Activated CD8-positive, alpha-beta T cell treated with anti-CD3 and anti-CD28 coated beads for 36 hours (primary cell): ENCODE measurements around the gene PSMA1. TPM values are rescaled to one million over a fixed set of nuclear protein-coding genes. Genes with fewer than 3 reads are reported as not detected.

Experiments
- ATAC-seq: fragments of 200-7000 bp; cut with Tn5 transposase; one replicate; pipeline ENCODE4 v1.10.0; 2021; ENCODE audit warnings: mild to moderate bottlenecking, moderate library complexity
- CTCF ChIA-PET: fragments of 350-600 bp; sonication (Branson Sonifier 250); formaldehyde crosslinking; loops from one replicate; lab custom pipeline; 2021; ENCODE audit warnings: antibody characterized with exemption; lab: Charles Lee
- POLR2A ChIA-PET: fragments of 350-600 bp; sonication (Branson Sonifier 250); formaldehyde crosslinking; loops from one replicate; lab custom pipeline; 2021; ENCODE audit warnings: antibody characterized with exemption; lab: Charles Lee
- DNase-seq: peaks from one replicate; pipeline ENCODE4 v3.0.0-alpha.2; 2020
- H3K27ac Mint-ChIP-seq: one replicate; pipeline ENCODE4 v1.8.0; 2021; ENCODE audit warnings: mild to moderate bottlenecking, mixed read lengths
- H3K27me3 Mint-ChIP-seq: one replicate; pipeline ENCODE4 v1.8.0; 2021; ENCODE audit warnings: mixed read lengths
- H3K36me3 Mint-ChIP-seq: one replicate; pipeline ENCODE4 v1.8.0; 2021; ENCODE audit warnings: low read depth, mixed read lengths
- H3K4me1 Mint-ChIP-seq: one replicate; pipeline ENCODE4 v1.8.0; 2021; ENCODE audit warnings: low read depth, mixed read lengths
- H3K4me3 Mint-ChIP-seq: one replicate; pipeline ENCODE4 v1.8.0; 2021; ENCODE audit warnings: mild to moderate bottlenecking, moderate library complexity, mixed read lengths
- H3K9me3 Mint-ChIP-seq: one replicate; pipeline ENCODE4 v1.8.0; 2021; ENCODE audit warnings: mixed read lengths
- CTCF ChIP-seq: fragments of 200-600 bp; IDR thresholded peaks from one replicate; pipeline ENCODE4 v1.8.0; 2022; ENCODE audit warnings: antibody characterized with exemption, mild to moderate bottlenecking
- intact Hi-C: fragments of 100-400 bp; cut with micrococcal nuclease; formaldehyde crosslinking; loops from one replicate; pipeline ENCODE4 v1.10.0; 2022
- total RNA-seq, 2 experiments: library from RNA; stranded (reverse); gene quantifications; one replicate each; pipeline ENCODE4 v1.2.3, GENCODE V29; 2021

Gene PSMA1
- total RNA-seq, 2 experiments from 2014 or later: 329 to 338 TPM

- intact Hi-C loops: no loop called here
- TF ChIP-seq CTCF: no peak
- no peak overlapping the region for H3K27ac Mint-ChIP-seq
- ChIA-PET CTCF (interaction anchor here (0.9 to 1.4 kb wide), 4 partner anchors 11 to 459 kb away, joined by 3 to 4 read pairs (median 3); no protein-coding TSS in a partner anchor), POLR2A (interaction anchor here (0.8 to 1.1 kb wide), 3 partner anchors 27 to 345 kb away, joined by 3 read pairs; partner anchors contain the start of gene CYP2R1)
- peaks cover 27% of the 10 kb centered on the region for H3K4me1 Mint-ChIP-seq
- H3K9me3 Mint-ChIP-seq: peaks cover 3% of the 10 kb centered on the region
- H3K27me3 Mint-ChIP-seq: no peaks in the 10 kb centered on the region
- peaks cover 23% of the 10 kb centered on the region for H3K36me3 Mint-ChIP-seq
- DNase-seq: no peak
- H3K4me3 Mint-ChIP-seq: no peak overlapping the region
- ATAC-seq: no peak
These were observed 27.3 kb upstream of the PSMA1 start for GRCh38 chr11:14547440-14547839.

- Mint-ChIP-seq H3K27me3 (no peaks in the 10 kb centered on the region), H3K36me3 (peaks cover 23% of the 10 kb centered on the region), H3K4me1 (peaks cover 31% of the 10 kb centered on the region), H3K4me3 (no peak overlapping the region), H3K9me3 (peaks cover 3% of the 10 kb centered on the region), H3K27ac (no peak overlapping the region)
- ATAC-seq (peak; percentile 59), DNase-seq (no peak)
- intact Hi-C loops: no loop called here
- TF ChIP-seq CTCF: no peak
- ChIA-PET POLR2A (interaction anchor here (0.9 to 1.5 kb wide), 3 partner anchors 26 to 105 kb away, joined by 3 read pairs; no protein-coding TSS in a partner anchor), CTCF (interaction anchor here (0.9 to 1.4 kb wide), 6 partner anchors 8 to 361 kb away, joined by 3 to 4 read pairs (median 3); no protein-coding TSS in a partner anchor)
These were observed 26.5 kb upstream of the PSMA1 start for GRCh38 chr11:14546672-14547071.

- no peaks in the 10 kb centered on the region for H3K27me3 Mint-ChIP-seq
- peak; percentile 76 for ATAC-seq
- no peak overlapping the region for H3K4me3 Mint-ChIP-seq
- DNase-seq: no peak
- peaks cover 22% of the 10 kb centered on the region for H3K36me3 Mint-ChIP-seq
- peak overlapping the region; percentile 81 for H3K27ac Mint-ChIP-seq
- POLR2A ChIA-PET: interaction anchor here (1.2 kb wide), 1 partner anchor 34 kb away, joined by 3 read pairs; no protein-coding TSS in a partner anchor
- peaks cover 50% of the 10 kb centered on the region for H3K4me1 Mint-ChIP-seq
- H3K9me3 Mint-ChIP-seq: peaks cover 3% of the 10 kb centered on the region
- TF ChIP-seq CTCF: no peak
- CTCF ChIA-PET: interaction anchor here (1.4 kb wide), 1 partner anchor 20 kb away, joined by 3 read pairs; no protein-coding TSS in a partner anchor
- intact Hi-C loops: no loop called here
These were observed 24.4 kb upstream of the PSMA1 start for GRCh38 chr11:14544611-14545010.

GRCh38 chr11:14543260-14543659, 23.1 kb upstream of the PSMA1 start:
- peaks cover 3% of the 10 kb centered on the region for H3K9me3 Mint-ChIP-seq
- no peak overlapping the region for H3K27ac Mint-ChIP-seq
- POLR2A ChIA-PET: interaction anchor here (1.4 to 2.5 kb wide), 2 partner anchors 23 to 34 kb away, joined by 3 to 12 read pairs; partner anchors contain the start of gene PSMA1
- no peak overlapping the region for H3K4me3 Mint-ChIP-seq
- H3K4me1 Mint-ChIP-seq: peaks cover 60% of the 10 kb centered on the region
- CTCF ChIA-PET: interaction anchor here (1.1 to 2.7 kb wide), 5 partner anchors 10 to 365 kb away, joined by 3 to 7 read pairs (median 3); partner anchors contain the start of gene PSMA1
- no peaks in the 10 kb centered on the region for H3K27me3 Mint-ChIP-seq
- ATAC-seq: no peak
- DNase-seq: no peak
- H3K36me3 Mint-ChIP-seq: peaks cover 23% of the 10 kb centered on the region
- TF ChIP-seq CTCF: no peak
- intact Hi-C loops: no loop called here

- Mint-ChIP-seq H3K9me3 (peaks cover 3% of the 10 kb centered on the region), H3K4me3 (no peak overlapping the region), H3K4me1 (peaks cover 67% of the 10 kb centered on the region), H3K27me3 (no peaks in the 10 kb centered on the region), H3K27ac (no peak overlapping the region), H3K36me3 (peaks cover 25% of the 10 kb centered on the region)
- ATAC-seq (no peak), DNase-seq (no peak)
- POLR2A ChIA-PET: interaction anchor here (1.0 to 2.5 kb wide), 4 partner anchors 22 to 112 kb away, joined by 3 to 12 read pairs (median 4); partner anchors contain the start of genes PDE3B and PSMA1
- CTCF ChIA-PET: interaction anchor here (1.1 to 2.7 kb wide), 5 partner anchors 9 to 366 kb away, joined by 3 to 7 read pairs (median 3); no protein-coding TSS in a partner anchor
- intact Hi-C loops: no loop called here
- no peak for TF ChIP-seq CTCF
These were observed 22.1 kb upstream of the PSMA1 start for GRCh38 chr11:14542324-14542723.
